Uterus (tissue), 2 donors: Measurements from ENCODE around the gene SEC61A1.

Experiments
- POLR2A ChIP-seq, 2 donors: fragments of 450-650 bp; IDR thresholded peaks; one replicate each; pipeline ENCODE4 v1.6.1; 2016; ENCODE audit warnings: antibody characterized with exemption in 2 of 2, mild to moderate bottlenecking in 1 of 2, moderate library complexity in 1 of 2
- TF ChIP-seq, protein P1 (sequence below), 4 experiments: fragments of 200-600 bp in 2 of 4; fragments of 450-650 bp in 2 of 4; sonication (generic) in 2 of 4; IDR thresholded peaks; one replicate each; pipeline ENCODE4 v1.5.1; 2016 to 2019; ENCODE audit warnings: antibody characterized with exemption in 4 of 4, mild to moderate bottlenecking in 2 of 4, moderate library complexity in 1 of 4

- TF ChIP-seq, protein P1, sequence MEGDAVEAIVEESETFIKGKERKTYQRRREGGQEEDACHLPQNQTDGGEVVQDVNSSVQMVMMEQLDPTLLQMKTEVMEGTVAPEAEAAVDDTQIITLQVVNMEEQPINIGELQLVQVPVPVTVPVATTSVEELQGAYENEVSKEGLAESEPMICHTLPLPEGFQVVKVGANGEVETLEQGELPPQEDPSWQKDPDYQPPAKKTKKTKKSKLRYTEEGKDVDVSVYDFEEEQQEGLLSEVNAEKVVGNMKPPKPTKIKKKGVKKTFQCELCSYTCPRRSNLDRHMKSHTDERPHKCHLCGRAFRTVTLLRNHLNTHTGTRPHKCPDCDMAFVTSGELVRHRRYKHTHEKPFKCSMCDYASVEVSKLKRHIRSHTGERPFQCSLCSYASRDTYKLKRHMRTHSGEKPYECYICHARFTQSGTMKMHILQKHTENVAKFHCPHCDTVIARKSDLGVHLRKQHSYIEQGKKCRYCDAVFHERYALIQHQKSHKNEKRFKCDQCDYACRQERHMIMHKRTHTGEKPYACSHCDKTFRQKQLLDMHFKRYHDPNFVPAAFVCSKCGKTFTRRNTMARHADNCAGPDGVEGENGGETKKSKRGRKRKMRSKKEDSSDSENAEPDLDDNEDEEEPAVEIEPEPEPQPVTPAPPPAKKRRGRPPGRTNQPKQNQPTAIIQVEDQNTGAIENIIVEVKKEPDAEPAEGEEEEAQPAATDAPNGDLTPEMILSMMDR (IDR thresholded peaks at IDR 0.05) = no peak
- no peak for TF ChIP-seq POLR2A (IDR thresholded peaks at IDR 0.05)
Observed at GRCh38 chr3:128011140-128011539, 41.1 kb upstream of the SEC61A1 start.
